GM12878 (cell line): Measurements from ENCODE around the gene NOP9. TPM values are rescaled to one million over a fixed set of nuclear protein-coding genes. Genes with fewer than 3 reads are reported as not detected.

Source experiments
- BACH1 ChIP-seq: fragments of 450-650 bp; IDR thresholded peaks from 2 replicates; pipeline ENCODE4 v1.6.1; 2017; ENCODE audit warnings: mild to moderate bottlenecking, borderline replicate concordance
- CEBPZ ChIP-seq: fragments of 150-350 bp; IDR thresholded peaks from 2 replicates; pipeline ENCODE4 v1.6.1; 2016; ENCODE audit warnings: low read depth, low read length
- CREM ChIP-seq: IDR thresholded peaks from 2 replicates; pipeline ENCODE4 v1.6.1; 2014; ENCODE audit warnings: antibody characterized with exemption, low read depth
- FOS ChIP-seq: IDR thresholded peaks from 3 replicates; pipeline ENCODE4 v1.6.1; 2011; ENCODE audit warnings: borderline replicate concordance; ENCODE audit not compliant: insufficient read length; ENCODE audit errors: extremely low read depth
- FOXM1 ChIP-seq: IDR thresholded peaks from 2 replicates; pipeline ENCODE4 v1.6.1; 2012; ENCODE audit warnings: low read depth, mild to moderate bottlenecking, inconsistent platforms, low read length, moderate library complexity
- HCFC1 ChIP-seq: fragments of 150-350 bp; IDR thresholded peaks from 2 replicates; pipeline ENCODE4 v1.6.1; 2014; ENCODE audit warnings: low read length
- KDM1A ChIP-seq: fragments of 200-600 bp; sonication (generic); IDR thresholded peaks from 2 replicates; pipeline ENCODE4 v1.6.1; 2016; ENCODE audit warnings: borderline replicate concordance
- MEF2B ChIP-seq: fragments of 450-650 bp; IDR thresholded peaks from 2 replicates; pipeline ENCODE4 v1.6.1; 2018; ENCODE audit warnings: mild to moderate bottlenecking, moderate library complexity; ENCODE audit not compliant: partially characterized antibody, poor library complexity, severe bottlenecking
- NFYB ChIP-seq: IDR thresholded peaks from 2 replicates; pipeline ENCODE4 v1.6.1; 2011; ENCODE audit warnings: low read depth, mild to moderate bottlenecking, low read length, improper control_type of control experiment, moderate library complexity; ENCODE audit not compliant: insufficient read depth
- PAX8 ChIP-seq: fragments of 450-650 bp; IDR thresholded peaks from 2 replicates; pipeline ENCODE4 v1.6.1; 2017; ENCODE audit warnings: mild to moderate bottlenecking, moderate library complexity
- RFX5 ChIP-seq: IDR thresholded peaks from 2 replicates; pipeline ENCODE4 v1.6.1; 2011; ENCODE audit warnings: low read depth, low read length, improper control_type of control experiment
- RUNX3 ChIP-seq: IDR thresholded peaks from 2 replicates; pipeline ENCODE4 v1.6.1; 2012; ENCODE audit warnings: low read length, inconsistent platforms
- SKIL ChIP-seq: fragments of 450-650 bp; IDR thresholded peaks from 2 replicates; pipeline ENCODE4 v1.6.1; 2017; ENCODE audit warnings: mild to moderate bottlenecking, low read depth, inconsistent platforms; ENCODE audit not compliant: poor library complexity, severe bottlenecking
- SMAD1 ChIP-seq: fragments of 450-650 bp; IDR thresholded peaks from 2 replicates; pipeline ENCODE4 v1.6.1; 2018; ENCODE audit warnings: mild to moderate bottlenecking, low read depth; ENCODE audit not compliant: partially characterized antibody
- SREBF2 ChIP-seq: IDR thresholded peaks from 2 replicates; pipeline ENCODE4 v1.6.1; 2012; ENCODE audit warnings: mild to moderate bottlenecking, low read length
- TCF12 ChIP-seq: IDR thresholded peaks from 2 replicates; pipeline ENCODE4 v1.6.1; 2011; ENCODE audit warnings: low read depth, mild to moderate bottlenecking, low read length
- TCF3 ChIP-seq: IDR thresholded peaks from 2 replicates; pipeline ENCODE4 v1.6.1; 2012; ENCODE audit warnings: low read depth, mild to moderate bottlenecking, low read length, borderline replicate concordance; ENCODE audit not compliant: insufficient read depth
- polyA plus RNA-seq, 11 experiments: library from polyadenylated mRNA; depleted of rRNA in 4 of 11; unstranded in 6 of 11; stranded (reverse) in 5 of 11; fragments of >200 nt; fragmentation: Nextera tagmentation in 4 of 11; fragmentation: Illumina TruSeq in 1 of 11; extraction: Ambion mirVana in 4 of 11; extraction: Trizol in 1 of 11; gene quantifications; 1 replicate in 1 of 11; 2 replicates in 10 of 11; pipeline versions ENCODE4 v1.2.1 to v1.2.3, GENCODE V29; 2011 to 2016; ENCODE audit warnings: inconsistent platforms in 2 of 11, missing spikeins in 2 of 11, low read depth in 1 of 11
- total RNA-seq, 4 experiments: library from RNA; depleted of rRNA in 3 of 4; stranded (reverse); fragments of >200 nt in 3 of 4; fragmentation: Illumina TruSeq in 1 of 4; extraction: Trizol in 1 of 4; gene quantifications; 2 replicates each; pipeline versions ENCODE4 v1.2.1 to v1.2.3, GENCODE V29; 2013 to 2021
- TF ChIP-seq, protein P1 (sequence below): IDR thresholded peaks from 2 replicates; pipeline ENCODE4 v1.6.1; 2011; ENCODE audit warnings: low read depth, low read length, improper control_type of control experiment, borderline replicate concordance
- TF ChIP-seq, protein P2 (sequence below): fragments of 450-650 bp; IDR thresholded peaks from 2 replicates; pipeline ENCODE4 v1.6.1; 2017; ENCODE audit warnings: mild to moderate bottlenecking, moderate library complexity
- TF ChIP-seq, protein P3 (sequence below): IDR thresholded peaks from 2 replicates; pipeline ENCODE4 v1.6.1; 2012; ENCODE audit warnings: low read depth, low read length, improper control_type of control experiment

NOP9 gene
- total and polyA plus RNA-seq, 10 of the 15 experiments (the other 5 are each of a cell fraction or from before 2014, with no cell fraction given) = 2.4 to 43.9 (median 20.3) TPM

DNA sequence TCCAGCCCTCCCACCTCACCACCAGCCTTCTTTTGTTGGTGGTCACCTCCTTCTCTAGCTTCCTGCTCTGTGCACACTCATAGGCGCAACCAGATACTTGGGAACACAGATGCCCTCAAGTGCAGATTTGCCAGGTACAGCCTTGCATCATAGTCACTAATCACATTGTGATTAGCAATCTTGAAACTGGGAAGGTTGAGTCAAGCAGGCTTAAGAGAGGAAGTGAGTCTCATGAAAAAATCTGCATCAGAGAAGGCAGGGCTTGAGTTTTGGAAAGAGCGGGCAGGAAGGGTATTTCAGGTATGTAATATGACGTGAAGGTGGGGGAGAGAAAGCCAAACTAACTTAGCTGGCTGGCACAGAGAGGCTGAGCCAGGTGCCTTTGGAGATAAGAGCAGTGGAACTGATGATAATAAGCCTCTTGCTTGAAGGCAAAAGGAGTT lies 25.5 kb upstream of the NOP9 start (continued):
- TF ChIP-seq SKIL (peak; percentile 52), HCFC1 (no peak), SREBF2 (no peak), FOS (no peak), TCF3 (no peak), PAX8 (no peak), CREM (peak; percentile 85), KDM1A (no peak), SMAD1 (peak; percentile 33), RFX5 (no peak), NFYB (no peak), CEBPZ (no peak), TCF12 (no peak), MEF2B (no peak), RUNX3 (peak; percentile 55), BACH1 (peak; percentile 81; the same call in 1 of the 2 replicates), FOXM1 (peak; percentile 75; the same call in 1 of the 2 replicates)
- TF ChIP-seq, protein P1, sequence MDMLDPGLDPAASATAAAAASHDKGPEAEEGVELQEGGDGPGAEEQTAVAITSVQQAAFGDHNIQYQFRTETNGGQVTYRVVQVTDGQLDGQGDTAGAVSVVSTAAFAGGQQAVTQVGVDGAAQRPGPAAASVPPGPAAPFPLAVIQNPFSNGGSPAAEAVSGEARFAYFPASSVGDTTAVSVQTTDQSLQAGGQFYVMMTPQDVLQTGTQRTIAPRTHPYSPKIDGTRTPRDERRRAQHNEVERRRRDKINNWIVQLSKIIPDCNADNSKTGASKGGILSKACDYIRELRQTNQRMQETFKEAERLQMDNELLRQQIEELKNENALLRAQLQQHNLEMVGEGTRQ = no peak
- TF ChIP-seq, protein P2, sequence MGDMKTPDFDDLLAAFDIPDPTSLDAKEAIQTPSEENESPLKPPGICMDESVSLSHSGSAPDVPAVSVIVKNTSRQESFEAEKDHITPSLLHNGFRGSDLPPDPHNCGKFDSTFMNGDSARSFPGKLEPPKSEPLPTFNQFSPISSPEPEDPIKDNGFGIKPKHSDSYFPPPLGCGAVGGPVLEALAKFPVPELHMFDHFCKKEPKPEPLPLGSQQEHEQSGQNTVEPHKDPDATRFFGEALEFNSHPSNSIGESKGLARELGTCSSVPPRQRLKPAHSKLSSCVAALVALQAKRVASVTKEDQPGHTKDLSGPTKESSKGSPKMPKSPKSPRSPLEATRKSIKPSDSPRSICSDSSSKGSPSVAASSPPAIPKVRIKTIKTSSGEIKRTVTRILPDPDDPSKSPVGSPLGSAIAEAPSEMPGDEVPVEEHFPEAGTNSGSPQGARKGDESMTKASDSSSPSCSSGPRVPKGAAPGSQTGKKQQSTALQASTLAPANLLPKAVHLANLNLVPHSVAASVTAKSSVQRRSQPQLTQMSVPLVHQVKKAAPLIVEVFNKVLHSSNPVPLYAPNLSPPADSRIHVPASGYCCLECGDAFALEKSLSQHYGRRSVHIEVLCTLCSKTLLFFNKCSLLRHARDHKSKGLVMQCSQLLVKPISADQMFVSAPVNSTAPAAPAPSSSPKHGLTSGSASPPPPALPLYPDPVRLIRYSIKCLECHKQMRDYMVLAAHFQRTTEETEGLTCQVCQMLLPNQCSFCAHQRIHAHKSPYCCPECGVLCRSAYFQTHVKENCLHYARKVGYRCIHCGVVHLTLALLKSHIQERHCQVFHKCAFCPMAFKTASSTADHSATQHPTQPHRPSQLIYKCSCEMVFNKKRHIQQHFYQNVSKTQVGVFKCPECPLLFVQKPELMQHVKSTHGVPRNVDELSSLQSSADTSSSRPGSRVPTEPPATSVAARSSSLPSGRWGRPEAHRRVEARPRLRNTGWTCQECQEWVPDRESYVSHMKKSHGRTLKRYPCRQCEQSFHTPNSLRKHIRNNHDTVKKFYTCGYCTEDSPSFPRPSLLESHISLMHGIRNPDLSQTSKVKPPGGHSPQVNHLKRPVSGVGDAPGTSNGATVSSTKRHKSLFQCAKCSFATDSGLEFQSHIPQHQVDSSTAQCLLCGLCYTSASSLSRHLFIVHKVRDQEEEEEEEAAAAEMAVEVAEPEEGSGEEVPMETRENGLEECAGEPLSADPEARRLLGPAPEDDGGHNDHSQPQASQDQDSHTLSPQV = no peak
- TF ChIP-seq, protein P3, sequence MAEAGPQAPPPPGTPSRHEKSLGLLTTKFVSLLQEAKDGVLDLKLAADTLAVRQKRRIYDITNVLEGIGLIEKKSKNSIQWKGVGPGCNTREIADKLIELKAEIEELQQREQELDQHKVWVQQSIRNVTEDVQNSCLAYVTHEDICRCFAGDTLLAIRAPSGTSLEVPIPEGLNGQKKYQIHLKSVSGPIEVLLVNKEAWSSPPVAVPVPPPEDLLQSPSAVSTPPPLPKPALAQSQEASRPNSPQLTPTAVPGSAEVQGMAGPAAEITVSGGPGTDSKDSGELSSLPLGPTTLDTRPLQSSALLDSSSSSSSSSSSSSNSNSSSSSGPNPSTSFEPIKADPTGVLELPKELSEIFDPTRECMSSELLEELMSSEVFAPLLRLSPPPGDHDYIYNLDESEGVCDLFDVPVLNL = no peak
